Muscle of arm (tissue), 12 donors: ENCODE measurements around the gene PTPRR. TPM values are rescaled to one million over a fixed set of nuclear protein-coding genes. Genes with fewer than 3 reads are reported as not detected.
"Not testable (repeated sequence)": the region's sequence is repeated elsewhere in the genome, so short reads cannot be mapped to it uniquely, and the experiment has no call there.

Experiments
- DNase-seq: peaks from one replicate; pipeline ENCODE4 v3.0.0-alpha.2; 2013
- polyA plus RNA-seq, 12 donors: library from polyadenylated mRNA; unstranded; fragments of 120-200 nt; gene quantifications; one replicate each; pipeline ENCODE4 v1.2.1, GENCODE V29; 2013; ENCODE audit not compliant: insufficient read length in 12 of 12

Gene PTPRR
- polyA plus RNA-seq, 12 donors, result 0.88 to 2.4 (median 1.7) TPM; not detected in 2

DNA sequence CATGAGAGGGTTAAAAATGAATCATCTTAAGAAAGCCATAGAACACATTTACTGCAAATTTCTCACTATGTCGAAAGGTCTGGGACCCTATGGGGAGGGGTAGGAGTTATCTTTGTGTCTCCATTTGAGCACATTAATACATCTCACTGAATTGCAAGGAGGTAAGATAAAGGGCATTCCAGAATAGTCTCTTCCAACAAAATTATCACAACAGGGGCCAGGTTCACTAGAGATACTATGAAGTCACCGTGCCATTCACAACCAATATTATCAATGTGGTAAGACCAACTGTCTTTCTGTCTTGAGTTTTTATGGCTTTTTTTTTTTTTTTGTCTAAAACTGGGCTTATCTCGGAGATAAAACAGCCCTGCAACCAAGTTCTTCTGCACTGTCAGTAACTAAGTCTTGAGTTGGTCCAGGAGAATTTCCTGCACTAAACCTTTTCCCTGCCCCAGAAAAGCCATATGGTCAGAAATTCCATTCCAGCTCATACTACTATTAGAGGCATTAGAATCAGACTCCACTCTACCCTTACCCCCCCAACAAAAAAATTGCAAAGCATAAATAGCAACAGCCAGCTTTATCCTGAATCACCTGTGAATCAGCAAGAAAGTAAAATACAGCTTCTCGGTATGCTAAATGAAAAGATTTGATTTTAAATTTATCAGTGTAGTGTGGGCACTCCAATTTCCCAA lies 79.7 kb downstream of the PTPRR start:
- no peak for DNase-seq

DNA sequence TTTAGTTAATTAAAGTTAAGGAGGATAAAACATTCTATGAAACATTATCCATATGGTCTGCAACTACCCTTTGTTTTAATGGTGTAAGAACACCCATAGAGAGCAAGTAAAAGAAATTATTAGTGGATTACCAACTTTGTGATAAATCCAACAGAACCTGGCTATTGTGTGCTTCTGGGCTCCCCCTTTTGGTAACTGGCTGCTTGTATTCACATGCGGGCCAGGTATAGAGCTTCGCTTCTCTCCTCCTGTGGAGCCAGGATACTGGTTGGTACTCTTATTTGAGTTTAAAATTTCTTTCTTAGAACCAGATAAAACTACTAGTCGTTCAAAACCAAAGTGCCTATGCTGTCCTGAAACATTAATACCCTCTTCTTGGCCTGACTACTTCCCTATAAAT lies 81.0 kb downstream of the PTPRR start:
- DNase-seq, result no peak

- DNase-seq, result no peak
These were observed 82.4 kb downstream of the PTPRR start for GRCh38 chr12:70838127-70838526.

GRCh38 chr12:70837026-70837425 lies 83.5 kb downstream of the PTPRR start:
- DNase-seq, result no peak

GRCh38 chr12:70835948-70836347 lies 84.6 kb downstream of the PTPRR start:
- no peak for DNase-seq

DNA sequence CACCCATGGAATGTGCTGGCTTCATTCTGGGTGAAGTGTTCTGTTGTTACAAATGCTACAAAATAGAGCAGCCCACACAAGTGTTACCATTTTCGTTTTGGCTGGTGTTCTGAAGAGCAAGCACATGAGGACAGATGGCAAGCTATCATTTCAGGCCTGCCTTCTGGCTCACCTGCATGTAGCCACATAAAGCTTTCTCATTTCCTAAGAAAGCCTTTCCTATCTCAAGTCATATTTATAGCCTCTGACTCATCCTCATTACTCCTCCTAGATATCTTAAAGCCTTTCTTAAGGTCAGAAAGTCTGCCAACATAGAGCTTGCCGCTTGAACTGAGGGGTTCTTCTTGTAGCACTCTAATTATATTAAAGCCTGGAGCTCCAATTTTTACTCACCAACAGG lies 89.0 kb downstream of the PTPRR start:
- no peak for DNase-seq

GRCh38 chr12:70830221-70831061 lies 90.1 kb downstream of the PTPRR start:
- no peak for DNase-seq

GRCh38 chr12:70829070-70829469 lies 91.5 kb downstream of the PTPRR start:
- no peak for DNase-seq

DNA sequence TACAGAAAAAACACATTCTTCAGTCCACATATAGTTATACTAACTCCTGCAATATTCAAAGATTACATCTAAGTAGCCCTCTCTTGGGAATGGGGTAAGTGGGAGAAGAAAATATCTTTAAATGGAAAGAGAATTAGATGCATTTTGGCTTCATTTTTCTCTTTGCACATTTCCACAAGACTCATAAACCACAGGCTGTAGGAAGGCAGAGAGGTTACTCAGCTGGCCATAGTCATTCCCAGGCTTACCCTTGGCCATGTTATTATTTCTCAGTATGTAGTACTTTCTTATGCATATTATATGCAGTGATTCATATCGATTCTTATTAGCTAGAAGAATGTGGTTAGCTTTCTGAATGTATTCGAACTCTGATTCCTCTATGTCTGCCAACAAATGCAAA lies 92.2 kb downstream of the PTPRR start:
- no peak for DNase-seq

DNA sequence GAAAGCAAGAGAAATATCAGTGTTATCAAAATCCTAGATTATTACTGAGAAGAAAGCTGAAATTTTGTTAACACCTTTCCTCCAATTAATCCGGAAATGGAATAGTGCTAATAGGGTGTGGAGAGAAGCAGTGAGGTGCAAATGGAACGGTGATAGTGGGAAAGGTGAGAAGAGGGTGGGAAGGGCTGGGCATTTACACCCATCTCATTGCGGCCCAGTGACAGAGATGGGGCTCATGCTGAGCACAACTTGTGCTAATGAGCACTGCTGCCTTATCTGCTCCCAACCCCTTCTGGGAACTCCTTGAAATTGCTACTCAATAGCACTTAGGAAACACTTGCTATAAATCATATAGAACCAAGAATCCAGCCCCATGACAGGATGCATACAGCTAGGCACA lies 94.4 kb downstream of the PTPRR start:
- no peak for DNase-seq

DNA sequence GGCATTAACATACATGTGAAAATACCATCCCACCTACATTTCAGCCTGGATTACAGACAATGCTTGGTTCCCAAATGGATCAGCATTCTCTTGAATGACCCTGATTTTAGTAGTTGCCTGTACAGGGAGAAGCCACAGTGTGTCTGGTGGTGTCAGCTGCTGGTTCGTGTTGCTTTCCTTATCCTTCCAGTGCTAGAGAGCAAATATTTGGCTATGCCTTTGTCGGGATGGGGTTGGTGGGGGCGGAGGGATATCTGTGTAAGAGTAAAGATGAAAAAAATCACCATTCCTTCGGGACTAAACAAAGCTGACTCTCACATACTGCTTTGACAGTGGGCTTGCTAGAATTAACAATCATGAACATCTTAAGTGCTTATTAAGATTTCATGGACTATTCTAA lies 96.0 kb downstream of the PTPRR start:
- DNase-seq, result no peak

- DNase-seq, result no peak
These were observed 97.2 kb downstream of the PTPRR start for GRCh38 chr12:70823182-70823976.

- no peak for DNase-seq
These were observed 98.1 kb downstream of the PTPRR start for GRCh38 chr12:70822412-70822811.

DNA sequence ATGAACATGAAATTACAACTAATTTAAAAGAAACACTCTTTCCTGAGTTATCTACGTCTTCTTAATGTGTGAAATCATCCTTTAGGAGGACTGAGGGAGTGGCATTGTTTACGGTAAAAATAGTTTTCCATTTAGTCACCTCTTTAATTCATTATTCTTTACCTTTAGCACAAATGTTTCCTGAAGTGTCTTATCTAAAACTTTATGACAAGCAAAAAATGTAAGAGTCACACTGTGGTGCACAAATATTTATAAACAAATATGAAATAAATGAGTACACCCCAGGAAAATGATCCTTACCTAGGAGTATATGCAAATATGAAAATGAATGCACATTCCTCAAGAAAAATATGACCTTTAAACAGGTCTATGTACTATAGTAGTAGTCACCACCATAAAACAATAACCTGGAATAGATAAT lies 104.6 kb downstream of the PTPRR start:
- DNase-seq, result no peak

DNA sequence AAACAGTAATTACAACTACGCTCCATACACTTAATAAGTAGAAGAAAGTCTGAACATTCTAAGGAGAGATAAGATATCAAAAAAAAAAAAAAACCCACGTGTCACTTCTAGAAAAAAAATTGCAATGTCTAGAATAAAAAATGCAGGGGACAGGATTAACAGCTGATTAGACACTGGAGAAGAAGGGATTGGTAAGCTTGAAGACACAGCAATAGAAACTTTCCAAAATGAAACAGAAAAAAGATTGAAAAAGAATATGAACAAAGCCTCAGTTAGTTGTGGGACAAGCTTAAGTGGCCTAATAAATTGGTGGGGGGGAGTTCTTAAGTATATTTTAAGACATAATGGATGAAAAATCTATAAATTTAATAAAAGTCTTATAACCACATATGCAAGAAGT lies 105.5 kb downstream of the PTPRR start:
- no peak for DNase-seq

DNA sequence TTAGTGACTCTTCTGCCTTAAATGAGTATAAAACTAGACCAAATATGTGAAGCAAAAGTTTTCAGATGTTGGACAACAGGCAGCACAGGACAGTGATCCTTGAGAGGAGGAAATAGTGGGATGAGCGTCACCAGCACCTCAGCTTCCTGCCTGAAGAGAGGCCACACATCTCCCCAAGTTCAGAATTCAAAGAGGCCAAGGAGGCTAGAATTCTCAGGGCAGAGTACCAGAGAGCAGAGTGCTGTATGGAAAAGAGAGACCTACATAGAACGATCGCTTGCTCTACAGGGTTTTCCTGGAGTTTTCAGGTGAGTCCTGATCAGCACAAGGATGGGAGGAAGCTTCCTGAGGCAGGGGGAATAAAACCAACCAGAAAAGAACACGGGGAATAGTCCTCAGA lies 107.0 kb downstream of the PTPRR start:
- no peak for DNase-seq

DNA sequence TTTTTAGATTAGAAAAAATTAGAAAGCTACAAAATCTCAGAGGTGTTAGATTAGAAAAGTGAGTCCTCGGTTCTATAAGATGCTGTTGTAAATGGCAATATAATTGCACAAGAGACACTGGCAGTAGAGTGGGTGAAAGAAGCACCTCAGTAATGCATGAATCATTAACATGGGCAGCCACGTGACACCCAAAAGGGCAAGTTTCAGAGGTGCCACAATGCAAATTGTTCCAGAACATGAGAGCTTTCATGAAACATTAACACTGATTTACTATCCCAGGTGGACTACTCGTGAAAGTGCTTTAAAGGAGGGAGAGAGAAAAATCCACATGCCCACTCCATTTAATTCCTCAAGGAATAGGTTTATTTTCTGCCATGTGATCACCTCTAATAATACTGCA lies 108.4 kb downstream of the PTPRR start:
- DNase-seq, result no peak

- no peak for DNase-seq
These were observed 110.7 kb downstream of the PTPRR start for GRCh38 chr12:70809887-70810286.

- not testable (repeated sequence) for DNase-seq
These were observed 112.5 kb downstream of the PTPRR start for GRCh38 chr12:70807993-70808392.

DNA sequence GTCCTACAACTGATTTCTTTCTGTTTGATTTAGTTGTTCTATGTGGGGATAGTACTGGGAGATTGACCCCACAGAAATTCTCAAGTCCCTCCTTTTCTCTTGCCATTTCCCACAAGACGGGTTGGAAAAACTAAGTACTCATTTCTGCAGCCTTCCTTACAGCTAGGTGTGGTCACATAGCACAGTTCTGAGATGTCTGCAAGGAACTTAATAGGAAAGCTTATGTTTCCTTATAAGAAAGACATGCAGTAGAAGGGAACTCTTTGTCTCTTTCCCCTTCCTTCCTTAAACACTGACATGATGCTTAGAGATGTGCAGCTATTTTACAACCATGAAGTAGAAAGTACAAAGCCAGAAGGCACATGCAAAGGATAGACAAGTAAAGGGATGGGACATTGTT lies 113.7 kb downstream of the PTPRR start:
- no peak for DNase-seq

DNA sequence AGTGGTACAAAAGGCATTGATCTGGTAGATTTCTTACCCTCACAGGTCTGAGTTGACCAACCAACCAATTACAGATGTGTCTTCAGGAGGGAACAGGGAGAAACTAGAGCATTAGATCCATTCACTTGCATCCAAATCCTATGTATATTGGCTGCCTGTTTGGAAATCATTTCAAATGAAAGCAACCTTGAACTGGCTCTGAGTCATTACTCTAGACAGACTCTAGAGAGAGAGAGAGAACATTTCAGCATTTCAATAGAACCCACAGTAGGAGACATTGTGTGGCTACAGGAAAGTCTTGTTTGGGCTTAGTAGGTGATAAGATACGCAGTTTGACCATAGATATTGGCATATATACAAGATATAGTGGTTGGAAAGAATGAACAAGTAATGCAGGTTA lies 114.5 kb downstream of the PTPRR start:
- no peak for DNase-seq

DNA sequence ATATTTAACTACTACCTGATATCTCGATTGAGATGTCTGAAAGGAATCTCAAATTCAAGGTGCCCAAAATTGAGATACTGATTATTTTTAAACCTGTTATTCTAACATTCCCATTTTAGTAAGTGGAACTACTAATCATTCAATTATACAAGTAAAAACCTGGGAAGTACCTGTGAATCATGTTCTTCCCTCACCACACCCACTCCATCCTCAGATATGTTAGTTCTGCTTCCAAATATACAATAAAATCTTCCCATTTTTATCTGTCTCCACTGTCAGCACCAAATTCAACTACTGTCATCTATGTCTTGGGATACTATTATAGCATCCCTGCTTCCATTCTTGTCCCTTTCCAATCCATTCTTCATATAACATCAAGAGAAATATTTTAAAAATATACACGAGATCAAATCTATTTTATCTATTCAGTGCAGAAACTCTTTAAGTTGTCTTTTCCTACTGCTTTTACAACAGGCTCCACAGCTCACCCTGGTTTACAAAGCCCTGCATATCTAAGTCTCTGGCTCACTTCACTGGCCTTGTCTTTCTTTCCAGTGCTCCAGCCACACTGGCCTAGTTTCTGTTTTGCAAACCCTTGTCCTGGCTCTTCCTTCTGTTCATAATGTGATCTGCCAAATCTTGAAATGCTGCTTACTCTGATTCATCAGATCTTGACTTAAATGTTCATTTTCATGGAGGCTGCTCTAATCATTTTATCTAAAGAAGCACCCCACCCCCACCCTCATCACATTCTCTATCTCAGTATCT lies 122.3 kb downstream of the PTPRR start:
- DNase-seq, result no peak
